SK-N-SH (cell line): ENCODE results near the gene ACO1. TPM values are rescaled to one million over a fixed set of nuclear protein-coding genes. Genes with fewer than 3 reads are reported as not detected.

Source experiments
- CTCF ChIA-PET: fragments of 300-600, 350-600 bp; formaldehyde crosslinking; extraction: SDS; loops from one replicate; lab custom pipeline; 2021; lab: Yijun Ruan, JAX
- POLR2A ChIA-PET: fragments of 350-600 bp; sonication (Branson Sonifier 250); formaldehyde crosslinking; extraction: SDS; loops from one replicate; lab custom pipeline; 2020; ENCODE audit warnings: antibody characterized with exemption, inconsistent platforms; lab: Yijun Ruan, JAX
- DNase-seq: peaks from one replicate; pipeline ENCODE4 v3.0.0; 2012
- H2AFZ ChIP-seq: fragments of 200-600 bp; sonication (generic); 2 replicates; pipeline ENCODE4 v1.8.1; 2016; ENCODE audit warnings: antibody characterized with exemption, mild to moderate bottlenecking, low read depth
- H3F3A ChIP-seq: fragments of 200-600 bp; sonication (generic); replicated peaks from 2 replicates; pipeline ENCODE3; 2016; ENCODE audit warnings: antibody characterized with exemption, mild to moderate bottlenecking; ENCODE audit not compliant: insufficient read depth
- H3K27ac ChIP-seq, 2 experiments: fragments of 200-500 bp in 1 of 2; fragments of 200-600 bp in 1 of 2; sonication (Bioruptor generic) in 1 of 2; sonication (generic), shearing (Covaris generic) in 1 of 2; 2 replicates each; pipeline versions ENCODE4 v1.5.1 to v1.6.1; 2014 to 2016; ENCODE audit warnings: low read depth in 2 of 2, inconsistent platforms in 1 of 2, low read length in 1 of 2, mild to moderate bottlenecking in 1 of 2, mixed read lengths in 1 of 2
- H3K27me3 ChIP-seq: fragments of 200-600 bp; sonication (generic), shearing (Covaris generic); 2 replicates; pipeline ENCODE4 v1.6.1; 2016; ENCODE audit warnings: mixed run types; ENCODE audit not compliant: insufficient read depth
- H3K36me3 ChIP-seq, 2 experiments: fragments of 200-500 bp in 1 of 2; fragments of 200-600 bp in 1 of 2; sonication (Bioruptor generic) in 1 of 2; sonication (generic) in 1 of 2; replicated peaks in 1 of 2; 2 replicates each; pipeline versions ENCODE3 to v1.5.1; 2014 to 2016; ENCODE audit warnings: low read length in 1 of 2, mild to moderate bottlenecking in 1 of 2; ENCODE audit not compliant: insufficient read depth in 2 of 2, control insufficient read depth in 1 of 2
- H3K4me1 ChIP-seq, 2 experiments: fragments of 200-500 bp in 1 of 2; fragments of 200-600 bp in 1 of 2; sonication (Bioruptor generic) in 1 of 2; sonication (generic), shearing (Covaris generic) in 1 of 2; 2 replicates each; pipeline versions ENCODE4 v1.5.1 to v1.6.1; 2014 to 2016; ENCODE audit warnings: low read depth in 1 of 2, low read length in 1 of 2, mixed run types in 1 of 2; ENCODE audit not compliant: insufficient read depth in 2 of 2, control insufficient read depth in 1 of 2
- H3K4me2 ChIP-seq: fragments of 200-600 bp; sonication (generic), shearing (Covaris generic); 2 replicates; pipeline ENCODE4 v1.6.1; 2017; ENCODE audit warnings: mixed run types
- H3K4me3 ChIP-seq, 2 experiments: fragments of 200-500 bp in 1 of 2; fragments of 200-600 bp in 1 of 2; sonication (Bioruptor generic) in 1 of 2; sonication (generic), shearing (Covaris generic) in 1 of 2; 2 replicates each; pipeline versions ENCODE4 v1.5.1 to v1.8.1; 2014 to 2016; ENCODE audit warnings: low read depth in 2 of 2, inconsistent platforms in 1 of 2, low read length in 1 of 2, mild to moderate bottlenecking in 1 of 2, mixed read lengths in 1 of 2, moderate library complexity in 1 of 2
- H3K79me2 ChIP-seq: fragments of 200-600 bp; sonication (generic); 2 replicates; pipeline ENCODE4 v1.8.1; 2017; ENCODE audit warnings: mild to moderate bottlenecking; ENCODE audit not compliant: insufficient read depth
- H3K9ac ChIP-seq: fragments of 200-600 bp; sonication (generic); 2 replicates; pipeline ENCODE4 v1.6.1; 2017; ENCODE audit warnings: mixed run types
- H3K9me2 ChIP-seq: fragments of 200-600 bp; sonication (generic); 2 replicates; pipeline ENCODE4 v1.6.1; 2017; ENCODE audit warnings: mixed run types
- H3K9me3 ChIP-seq: fragments of 200-600 bp; sonication (generic); 2 replicates; pipeline ENCODE4 v1.6.1; 2017; ENCODE audit warnings: mixed run types, mild to moderate bottlenecking, moderate library complexity
- H4K20me1 ChIP-seq: fragments of 200-600 bp; sonication (generic); 2 replicates; pipeline ENCODE4 v1.6.1; 2017; ENCODE audit warnings: mild to moderate bottlenecking, mixed run types; ENCODE audit not compliant: insufficient read depth
- CHD2 ChIP-seq: fragments of 150-350 bp; IDR thresholded peaks from 2 replicates; pipeline ENCODE4 v1.6.1; 2018; ENCODE audit warnings: low read length; ENCODE audit not compliant: partially characterized antibody
- EP300 ChIP-seq, 2 experiments: IDR thresholded peaks; 2 replicates each; pipeline versions ENCODE4 v1.4.0 to v1.6.1; 2012; ENCODE audit warnings: borderline replicate concordance in 1 of 2, low read depth in 1 of 2, low read length in 1 of 2
- EZH2phosphoT487 ChIP-seq: fragments of 200-600 bp; sonication (generic); IDR thresholded peaks from 2 replicates; pipeline ENCODE4 v1.6.1; 2017; ENCODE audit warnings: low read depth, mixed run types, mild to moderate bottlenecking, antibody characterized with exemption, moderate library complexity, borderline replicate concordance
- GATA2 ChIP-seq: sonication (generic); formaldehyde crosslinking; IDR thresholded peaks from 2 replicates; pipeline ENCODE4 v1.5.0; 2020; ENCODE audit warnings: mild to moderate bottlenecking, missing genetic modification reagents
- MEF2A ChIP-seq: IDR thresholded peaks from 2 replicates; pipeline ENCODE4 v1.4.0; 2012; ENCODE audit warnings: low read depth, borderline replicate concordance
- MXI1 ChIP-seq: IDR thresholded peaks from 2 replicates; pipeline ENCODE4 v1.6.1; 2012; ENCODE audit warnings: mild to moderate bottlenecking, low read depth, low read length, improper control_type of control experiment
- NFIC ChIP-seq: IDR thresholded peaks from 2 replicates; pipeline ENCODE4 v1.4.0; 2012; ENCODE audit warnings: borderline replicate concordance
- POLR2AphosphoS5 ChIP-seq: IDR thresholded peaks from 2 replicates; pipeline ENCODE4 v1.6.1; 2012; ENCODE audit warnings: low read depth, low read length
- RCOR1 ChIP-seq: fragments of 150-350 bp; IDR thresholded peaks from 2 replicates; pipeline ENCODE4 v1.6.1; 2017; ENCODE audit warnings: antibody characterized with exemption, low read length
- RXRA ChIP-seq: IDR thresholded peaks from 2 replicates; pipeline ENCODE4 v1.4.0; 2012; ENCODE audit warnings: low read depth, mild to moderate bottlenecking, borderline replicate concordance
- SMC3 ChIP-seq: IDR thresholded peaks from 2 replicates; pipeline ENCODE4 v1.6.1; 2012; ENCODE audit warnings: low read depth, low read length, improper control_type of control experiment
- TCF12 ChIP-seq: IDR thresholded peaks from 2 replicates; pipeline ENCODE4 v1.4.0; 2012
- WGBS: methylation state at CpG from one replicate; pipeline ENCODE4 v1.1.6; 2017; ENCODE audit warnings: low lambda C conversion rate; 5-methylcytosine and 5-hydroxymethylcytosine counted together
- polyA plus RNA-seq, 3 experiments: library from polyadenylated mRNA; depleted of rRNA; stranded (reverse); fragments of >200 nt; gene quantifications; 2 replicates each; pipeline ENCODE4 v1.2.3, GENCODE V29; 2012
- TF ChIP-seq, protein P1 (sequence below): fragments of 150-350 bp; IDR thresholded peaks from 2 replicates; pipeline ENCODE4 v1.6.1; 2017; ENCODE audit warnings: antibody characterized with exemption, low read length, low read depth, borderline replicate concordance
- TF ChIP-seq, protein P2 (sequence below): IDR thresholded peaks from 2 replicates; pipeline ENCODE4; 2012
- TF ChIP-seq, protein P3 (sequence below): fragments of 150-350 bp; IDR thresholded peaks from 2 replicates; pipeline ENCODE4 v1.6.1; 2016; ENCODE audit warnings: mild to moderate bottlenecking, low read depth, low read length
- TF ChIP-seq, protein P4 (sequence below): IDR thresholded peaks from 2 replicates; pipeline ENCODE4 v1.4.0; 2012; ENCODE audit warnings: low read depth, borderline replicate concordance
- TF ChIP-seq, protein P5 (sequence below): fragments of 200-600 bp; sonication (generic); IDR thresholded peaks from 2 replicates; pipeline ENCODE4 v1.6.1; 2017; ENCODE audit warnings: antibody characterized with exemption, mild to moderate bottlenecking, moderate library complexity
- TF ChIP-seq, protein P6 (sequence below): IDR thresholded peaks from 2 replicates; pipeline ENCODE4 v1.6.1; 2012; ENCODE audit warnings: mild to moderate bottlenecking, low read depth, low read length, moderate library complexity

The ACO1 gene
- polyA plus RNA-seq, 1 of the 3 experiments (the other 2 are of a cell fraction), result 25.4 TPM

DNA sequence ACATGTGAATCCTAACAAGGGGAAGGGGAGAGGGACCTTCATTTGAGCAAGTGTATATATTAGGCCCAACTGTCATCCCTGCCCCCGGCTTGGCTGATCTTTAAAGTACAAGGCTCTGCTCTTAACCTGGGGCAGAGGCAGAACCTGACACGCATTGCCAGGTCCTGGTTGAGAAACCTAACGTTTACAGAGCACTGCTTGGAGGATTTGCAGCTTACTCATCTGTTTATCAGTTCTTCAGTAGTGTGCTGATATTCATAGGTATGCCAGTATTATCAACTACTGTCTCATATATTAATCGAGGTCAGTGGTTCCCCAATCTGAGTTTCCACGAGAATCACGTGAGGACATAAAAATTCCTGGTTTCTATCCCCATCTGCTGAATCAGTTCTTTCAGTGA lies 50.4 kb downstream of the ACO1 start:
- Histone ChIP-seq H3K27ac (no peak overlapping the region), H4K20me1 (no peaks in the 10 kb centered on the region), H3F3A (peaks cover 17% of the 10 kb centered on the region), H3K79me2 (no peaks in the 10 kb centered on the region), H3K4me2 (no peak overlapping the region), H2AFZ (no peak overlapping the region), H3K4me1 (peaks cover 0 to 16% of the 10 kb centered on the region in 2 experiments; a peak in 2 of 4 replicates), H3K9ac (no peak overlapping the region), H3K36me3 (peaks cover 50 to 55% of the 10 kb centered on the region in 2 experiments), H3K4me3 (no peak overlapping the region), H3K27me3 (no peaks in the 10 kb centered on the region), H3K9me3 (no peaks in the 10 kb centered on the region), H3K9me2 (no peaks in the 10 kb centered on the region)
- 81% methylated on average over 6 of the region's 6 CpGs for WGBS
- ChIA-PET POLR2A (no interaction called here), CTCF (interaction anchor here (16.0 kb wide), 1 partner anchor 57 kb away, joined by 200 read pairs; no protein-coding TSS in a partner anchor)
- TF ChIP-seq, protein P1, sequence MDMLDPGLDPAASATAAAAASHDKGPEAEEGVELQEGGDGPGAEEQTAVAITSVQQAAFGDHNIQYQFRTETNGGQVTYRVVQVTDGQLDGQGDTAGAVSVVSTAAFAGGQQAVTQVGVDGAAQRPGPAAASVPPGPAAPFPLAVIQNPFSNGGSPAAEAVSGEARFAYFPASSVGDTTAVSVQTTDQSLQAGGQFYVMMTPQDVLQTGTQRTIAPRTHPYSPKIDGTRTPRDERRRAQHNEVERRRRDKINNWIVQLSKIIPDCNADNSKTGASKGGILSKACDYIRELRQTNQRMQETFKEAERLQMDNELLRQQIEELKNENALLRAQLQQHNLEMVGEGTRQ, result no peak
- TF ChIP-seq MEF2A (no peak), GATA2 (CRISPR knock-in tag) (no peak), EP300 (IDR thresholded peaks at IDR 0.05; ENCODE audit: borderline replicate concordance in 1 of 2, low read depth in 1 of 2, low read length in 1 of 2) (no peak), RCOR1 (no peak), CHD2 (no peak), TCF12 (no peak), SMC3 (no peak), RXRA (no peak), NFIC (no peak), EZH2phosphoT487 (no peak), POLR2AphosphoS5 (no peak), MXI1 (no peak)
- TF ChIP-seq, protein P2, sequence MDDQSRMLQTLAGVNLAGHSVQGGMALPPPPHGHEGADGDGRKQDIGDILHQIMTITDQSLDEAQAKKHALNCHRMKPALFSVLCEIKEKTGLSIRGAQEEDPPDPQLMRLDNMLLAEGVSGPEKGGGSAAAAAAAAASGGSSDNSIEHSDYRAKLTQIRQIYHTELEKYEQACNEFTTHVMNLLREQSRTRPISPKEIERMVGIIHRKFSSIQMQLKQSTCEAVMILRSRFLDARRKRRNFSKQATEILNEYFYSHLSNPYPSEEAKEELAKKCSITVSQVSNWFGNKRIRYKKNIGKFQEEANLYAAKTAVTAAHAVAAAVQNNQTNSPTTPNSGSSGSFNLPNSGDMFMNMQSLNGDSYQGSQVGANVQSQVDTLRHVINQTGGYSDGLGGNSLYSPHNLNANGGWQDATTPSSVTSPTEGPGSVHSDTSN, result no peak
- TF ChIP-seq, protein P3, sequence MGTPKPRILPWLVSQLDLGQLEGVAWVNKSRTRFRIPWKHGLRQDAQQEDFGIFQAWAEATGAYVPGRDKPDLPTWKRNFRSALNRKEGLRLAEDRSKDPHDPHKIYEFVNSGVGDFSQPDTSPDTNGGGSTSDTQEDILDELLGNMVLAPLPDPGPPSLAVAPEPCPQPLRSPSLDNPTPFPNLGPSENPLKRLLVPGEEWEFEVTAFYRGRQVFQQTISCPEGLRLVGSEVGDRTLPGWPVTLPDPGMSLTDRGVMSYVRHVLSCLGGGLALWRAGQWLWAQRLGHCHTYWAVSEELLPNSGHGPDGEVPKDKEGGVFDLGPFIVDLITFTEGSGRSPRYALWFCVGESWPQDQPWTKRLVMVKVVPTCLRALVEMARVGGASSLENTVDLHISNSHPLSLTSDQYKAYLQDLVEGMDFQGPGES, result no peak
- TF ChIP-seq, protein P4, sequence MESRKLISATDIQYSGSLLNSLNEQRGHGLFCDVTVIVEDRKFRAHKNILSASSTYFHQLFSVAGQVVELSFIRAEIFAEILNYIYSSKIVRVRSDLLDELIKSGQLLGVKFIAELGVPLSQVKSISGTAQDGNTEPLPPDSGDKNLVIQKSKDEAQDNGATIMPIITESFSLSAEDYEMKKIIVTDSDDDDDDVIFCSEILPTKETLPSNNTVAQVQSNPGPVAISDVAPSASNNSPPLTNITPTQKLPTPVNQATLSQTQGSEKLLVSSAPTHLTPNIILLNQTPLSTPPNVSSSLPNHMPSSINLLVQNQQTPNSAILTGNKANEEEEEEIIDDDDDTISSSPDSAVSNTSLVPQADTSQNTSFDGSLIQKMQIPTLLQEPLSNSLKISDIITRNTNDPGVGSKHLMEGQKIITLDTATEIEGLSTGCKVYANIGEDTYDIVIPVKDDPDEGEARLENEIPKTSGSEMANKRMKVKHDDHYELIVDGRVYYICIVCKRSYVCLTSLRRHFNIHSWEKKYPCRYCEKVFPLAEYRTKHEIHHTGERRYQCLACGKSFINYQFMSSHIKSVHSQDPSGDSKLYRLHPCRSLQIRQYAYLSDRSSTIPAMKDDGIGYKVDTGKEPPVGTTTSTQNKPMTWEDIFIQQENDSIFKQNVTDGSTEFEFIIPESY, result no peak
- TF ChIP-seq, protein P5, sequence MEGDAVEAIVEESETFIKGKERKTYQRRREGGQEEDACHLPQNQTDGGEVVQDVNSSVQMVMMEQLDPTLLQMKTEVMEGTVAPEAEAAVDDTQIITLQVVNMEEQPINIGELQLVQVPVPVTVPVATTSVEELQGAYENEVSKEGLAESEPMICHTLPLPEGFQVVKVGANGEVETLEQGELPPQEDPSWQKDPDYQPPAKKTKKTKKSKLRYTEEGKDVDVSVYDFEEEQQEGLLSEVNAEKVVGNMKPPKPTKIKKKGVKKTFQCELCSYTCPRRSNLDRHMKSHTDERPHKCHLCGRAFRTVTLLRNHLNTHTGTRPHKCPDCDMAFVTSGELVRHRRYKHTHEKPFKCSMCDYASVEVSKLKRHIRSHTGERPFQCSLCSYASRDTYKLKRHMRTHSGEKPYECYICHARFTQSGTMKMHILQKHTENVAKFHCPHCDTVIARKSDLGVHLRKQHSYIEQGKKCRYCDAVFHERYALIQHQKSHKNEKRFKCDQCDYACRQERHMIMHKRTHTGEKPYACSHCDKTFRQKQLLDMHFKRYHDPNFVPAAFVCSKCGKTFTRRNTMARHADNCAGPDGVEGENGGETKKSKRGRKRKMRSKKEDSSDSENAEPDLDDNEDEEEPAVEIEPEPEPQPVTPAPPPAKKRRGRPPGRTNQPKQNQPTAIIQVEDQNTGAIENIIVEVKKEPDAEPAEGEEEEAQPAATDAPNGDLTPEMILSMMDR, result no peak
- TF ChIP-seq, protein P6, sequence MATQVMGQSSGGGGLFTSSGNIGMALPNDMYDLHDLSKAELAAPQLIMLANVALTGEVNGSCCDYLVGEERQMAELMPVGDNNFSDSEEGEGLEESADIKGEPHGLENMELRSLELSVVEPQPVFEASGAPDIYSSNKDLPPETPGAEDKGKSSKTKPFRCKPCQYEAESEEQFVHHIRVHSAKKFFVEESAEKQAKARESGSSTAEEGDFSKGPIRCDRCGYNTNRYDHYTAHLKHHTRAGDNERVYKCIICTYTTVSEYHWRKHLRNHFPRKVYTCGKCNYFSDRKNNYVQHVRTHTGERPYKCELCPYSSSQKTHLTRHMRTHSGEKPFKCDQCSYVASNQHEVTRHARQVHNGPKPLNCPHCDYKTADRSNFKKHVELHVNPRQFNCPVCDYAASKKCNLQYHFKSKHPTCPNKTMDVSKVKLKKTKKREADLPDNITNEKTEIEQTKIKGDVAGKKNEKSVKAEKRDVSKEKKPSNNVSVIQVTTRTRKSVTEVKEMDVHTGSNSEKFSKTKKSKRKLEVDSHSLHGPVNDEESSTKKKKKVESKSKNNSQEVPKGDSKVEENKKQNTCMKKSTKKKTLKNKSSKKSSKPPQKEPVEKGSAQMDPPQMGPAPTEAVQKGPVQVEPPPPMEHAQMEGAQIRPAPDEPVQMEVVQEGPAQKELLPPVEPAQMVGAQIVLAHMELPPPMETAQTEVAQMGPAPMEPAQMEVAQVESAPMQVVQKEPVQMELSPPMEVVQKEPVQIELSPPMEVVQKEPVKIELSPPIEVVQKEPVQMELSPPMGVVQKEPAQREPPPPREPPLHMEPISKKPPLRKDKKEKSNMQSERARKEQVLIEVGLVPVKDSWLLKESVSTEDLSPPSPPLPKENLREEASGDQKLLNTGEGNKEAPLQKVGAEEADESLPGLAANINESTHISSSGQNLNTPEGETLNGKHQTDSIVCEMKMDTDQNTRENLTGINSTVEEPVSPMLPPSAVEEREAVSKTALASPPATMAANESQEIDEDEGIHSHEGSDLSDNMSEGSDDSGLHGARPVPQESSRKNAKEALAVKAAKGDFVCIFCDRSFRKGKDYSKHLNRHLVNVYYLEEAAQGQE, result no peak
- DNase-seq, result no peak
